ENCODE results near the gene SLC24A1. TPM values are rescaled to one million over a fixed set of nuclear protein-coding genes. Genes with fewer than 3 reads are reported as not detected.

SLC24A1 gene
- total RNA-seq, 4 donors from 2014 or later = 5.8 to 11.5 (median 7.6) TPM

- no peak for ATAC-seq (ENCODE audit: low FRiP score)
- TF ChIP-seq CTCF (IDR thresholded peaks at IDR 0.05) = no peak
- no peak for DNase-seq (ENCODE audit: low spot score)
These were observed 30.4 kb downstream of the SLC24A1 start for GRCh38 chr15:65651831-65652749.

- DNase-seq (ENCODE audit: low spot score) (no peak), ATAC-seq (ENCODE audit: low FRiP score) (no peak)
- no peak for TF ChIP-seq CTCF (IDR thresholded peaks at IDR 0.05)
These were observed 31.6 kb downstream of the SLC24A1 start for GRCh38 chr15:65653341-65653740.

GRCh38 chr15:65653801-65654521 is 32.2 kb downstream of the SLC24A1 start:
- no peak for DNase-seq (ENCODE audit: low spot score)
- ATAC-seq (ENCODE audit: low FRiP score) = no peak
- no peak for TF ChIP-seq CTCF (IDR thresholded peaks at IDR 0.05)

- no peak for TF ChIP-seq CTCF (IDR thresholded peaks at IDR 0.05)
- ATAC-seq (ENCODE audit: low FRiP score) (no peak), DNase-seq (ENCODE audit: low spot score) (no peak)
These were observed 33.3 kb downstream of the SLC24A1 start for GRCh38 chr15:65655026-65655425.

- ATAC-seq (ENCODE audit: low FRiP score) (no peak), DNase-seq (ENCODE audit: low spot score) (no peak)
- TF ChIP-seq CTCF (IDR thresholded peaks at IDR 0.05) = no peak
These were observed 33.7 kb downstream of the SLC24A1 start for GRCh38 chr15:65655457-65655856.

- ATAC-seq (ENCODE audit: low FRiP score) (no peak), DNase-seq (ENCODE audit: low spot score) (no peak)
- TF ChIP-seq CTCF (IDR thresholded peaks at IDR 0.05) = no peak
These were observed 37.8 kb downstream of the SLC24A1 start for GRCh38 chr15:65659502-65660052.

Measured in omental fat pad (tissue), 4 donors.